HG03108 (cell line): Measurements from ENCODE around the gene CUZD1.

Experiments
- ATAC-seq: cut with Tn5 transposase; IDR thresholded peaks from one replicate; pipeline ENCODE4 v1.9.1; 2021; ENCODE audit warnings: moderate library complexity; ENCODE audit not compliant: unreplicated experiment

Gene CUZD1

GRCh38 chr10:122822973-122823690, 22.5 kb downstream of the CUZD1 start:
- no peak for ATAC-seq

- no peak for ATAC-seq
These were observed 23.8 kb downstream of the CUZD1 start for GRCh38 chr10:122821808-122822207.

DNA sequence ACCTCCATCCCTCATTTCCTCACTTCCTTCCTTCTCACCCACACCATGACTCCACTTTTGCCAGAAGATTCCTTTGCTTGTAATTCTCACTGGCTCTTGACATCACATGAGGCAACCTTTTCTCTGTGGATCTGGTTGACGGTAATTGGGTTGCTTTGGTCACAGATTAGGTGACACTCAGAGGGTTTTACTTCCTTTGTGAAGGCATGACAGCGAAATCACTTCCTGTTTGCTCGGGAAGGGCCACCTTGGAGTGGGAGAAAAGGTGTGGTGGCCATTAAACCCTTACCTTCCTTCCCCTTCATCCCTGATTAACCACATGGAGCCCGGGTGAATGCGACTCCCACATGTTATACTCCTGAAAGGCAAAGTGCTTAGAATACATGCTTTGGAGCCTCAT, 30.2 kb downstream of the CUZD1 start:
- no peak for ATAC-seq

DNA sequence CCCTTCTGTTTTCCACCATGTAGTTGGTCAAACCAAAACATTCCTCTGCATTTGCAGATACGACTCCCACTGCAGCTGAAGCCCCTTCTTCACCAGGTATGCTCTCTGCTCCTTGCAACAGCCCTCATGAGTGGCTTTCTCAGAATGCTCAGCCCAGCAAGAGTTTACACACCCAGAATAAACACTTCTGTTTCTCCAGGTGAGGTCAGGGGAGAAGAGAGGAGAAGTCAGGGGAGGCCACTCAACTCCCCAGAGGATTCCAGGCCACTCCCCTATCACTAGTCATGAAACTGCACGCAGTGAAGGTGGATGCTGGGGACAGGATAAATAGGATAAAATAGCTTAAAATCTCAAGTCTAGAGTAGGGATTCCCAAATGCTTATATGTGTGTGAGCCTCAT, 31.2 kb downstream of the CUZD1 start:
- ATAC-seq, result no peak

DNA sequence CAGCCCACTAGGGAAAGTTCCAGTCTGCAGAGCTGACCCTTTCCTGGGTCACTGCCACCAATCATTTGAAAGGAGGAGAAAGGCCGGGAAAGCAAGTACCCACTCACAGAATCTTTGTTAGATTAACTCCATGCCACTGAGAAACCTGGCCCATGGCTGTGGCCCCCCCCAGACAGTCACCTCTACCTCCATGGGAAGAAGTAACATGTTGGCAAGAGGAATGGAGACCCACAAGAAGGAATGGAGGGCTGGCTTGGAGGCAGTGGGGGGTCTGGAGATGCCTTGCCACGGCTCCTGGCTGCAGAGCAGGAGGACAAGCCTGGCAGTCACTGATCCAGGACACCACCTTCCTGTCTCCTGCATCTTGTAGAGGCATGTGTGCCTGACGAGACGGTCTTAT, 32.9 kb downstream of the CUZD1 start:
- ATAC-seq, result no peak

DNA sequence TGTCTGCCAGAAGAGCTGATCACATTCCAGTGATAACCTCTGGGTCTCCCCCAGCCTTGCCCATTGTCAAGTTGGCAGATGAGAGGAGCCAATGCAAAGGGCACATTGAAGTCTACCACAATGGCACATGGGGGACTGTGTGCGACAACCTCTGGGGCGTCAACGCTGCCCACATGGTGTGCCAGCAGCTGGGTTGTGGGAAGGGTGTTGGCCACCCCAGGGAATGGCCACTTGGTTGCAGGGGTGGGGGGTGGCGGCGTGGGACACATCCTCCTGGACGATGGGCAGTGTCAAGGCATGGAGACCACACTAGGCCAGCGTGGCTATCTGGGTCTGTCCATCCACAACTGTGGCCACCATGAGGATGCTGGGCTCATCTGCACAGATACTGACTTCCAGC, 43.4 kb downstream of the CUZD1 start:
- no peak for ATAC-seq

DNA sequence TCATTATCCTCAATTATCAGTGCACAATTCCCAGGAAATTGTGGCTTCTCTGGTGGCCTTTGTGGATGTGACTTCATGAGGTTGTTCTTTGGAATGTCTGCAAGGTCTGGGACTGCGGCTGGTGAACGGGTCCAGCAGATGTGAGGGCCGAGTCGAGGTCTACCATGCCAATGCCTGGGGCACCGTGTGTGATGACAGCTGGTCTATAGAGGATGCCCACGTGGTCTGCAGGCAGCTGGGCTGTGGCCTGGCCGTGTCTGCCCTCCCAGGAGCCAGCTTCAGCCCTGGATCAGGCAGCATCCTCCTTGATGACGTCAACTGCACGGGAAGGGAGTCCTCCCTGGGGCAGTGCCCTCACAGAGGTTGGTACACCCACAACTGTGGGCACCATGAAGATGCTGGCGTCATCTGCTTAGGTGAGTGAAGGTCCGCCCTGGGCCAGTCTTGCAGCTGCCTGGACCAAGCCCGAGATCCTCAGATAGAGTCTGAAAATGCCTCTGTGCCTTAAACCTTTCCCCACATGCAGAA, 46.9 kb downstream of the CUZD1 start:
- ATAC-seq, result no peak

GRCh38 chr10:122796796-122797195, 48.9 kb downstream of the CUZD1 start:
- no peak for ATAC-seq

DNA sequence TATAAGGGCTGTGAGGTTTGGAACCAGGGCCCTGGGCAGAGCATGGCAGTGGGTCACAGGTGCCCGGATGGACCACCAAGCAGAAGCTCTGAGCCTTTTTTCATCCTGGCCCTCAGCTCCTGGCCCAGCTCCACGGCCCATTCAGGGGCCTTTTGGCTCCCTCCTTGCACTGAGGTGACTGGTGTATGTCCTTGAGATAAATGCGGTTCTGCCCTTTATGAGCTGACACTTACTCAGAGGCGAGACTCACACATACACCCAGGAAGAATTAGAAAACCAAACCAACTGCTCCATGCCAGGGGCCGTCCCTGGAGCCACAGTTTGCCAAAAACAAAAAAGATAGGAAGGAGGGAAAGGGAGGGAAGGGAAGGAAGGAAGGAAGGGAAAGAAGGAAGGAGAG, 49.7 kb downstream of the CUZD1 start:
- no peak for ATAC-seq

- ATAC-seq, result no peak
These were observed 59.4 kb downstream of the CUZD1 start for GRCh38 chr10:122786269-122786668.

GRCh38 chr10:122782911-122783310, 62.7 kb downstream of the CUZD1 start:
- no peak for ATAC-seq
